HL-60 (cell line): ENCODE results near the gene RAB34.

Experiments used
- DNase-seq, 2 experiments: peaks; one replicate each; pipeline ENCODE4 v3.0.0-alpha.2; 2010 to 2020; ENCODE audit warnings: low read depth in 1 of 2, low spot score in 1 of 2
- H3K27ac ChIP-seq: fragments of 250-450 bp; sonication (Bioruptor Pico); replicated peaks from 2 replicates; pipeline ENCODE4 v1.5.1; 2020; ENCODE audit warnings: mild to moderate bottlenecking, moderate library complexity
- H3K27me3 ChIP-seq: fragments of 250-450 bp; sonication (Bioruptor Pico); 2 replicates; pipeline ENCODE4 v1.5.1; 2021; ENCODE audit warnings: mild to moderate bottlenecking, moderate library complexity; ENCODE audit not compliant: insufficient read depth, poor library complexity, severe bottlenecking
- H3K4me3 ChIP-seq: replicated peaks from 2 replicates; pipeline ENCODE4 v1.5.1; 2011; ENCODE audit warnings: mild to moderate bottlenecking, control low read depth, low read length; ENCODE audit not compliant: insufficient read depth
- GABPA ChIP-seq: IDR thresholded peaks from 2 replicates; pipeline ENCODE4 v1.6.1; 2012; ENCODE audit warnings: low read depth
- POLR2AphosphoS5 ChIP-seq: IDR thresholded peaks from 2 replicates; pipeline ENCODE4 v1.6.1; 2012; ENCODE audit warnings: low read depth
- SPI1 ChIP-seq: IDR thresholded peaks from 2 replicates; pipeline ENCODE4 v1.6.1; 2012; ENCODE audit warnings: low read depth, mild to moderate bottlenecking, borderline replicate concordance
- TF ChIP-seq, protein P1 (sequence below): IDR thresholded peaks from one replicate; pipeline ENCODE4 v1.5.1; 2011; ENCODE audit warnings: low read length, control low read depth, inconsistent platforms; ENCODE audit not compliant: insufficient read depth
- TF ChIP-seq, protein P2 (sequence below): IDR thresholded peaks from 2 replicates; pipeline ENCODE4 v1.6.1; 2012; ENCODE audit warnings: low read depth; ENCODE audit not compliant: insufficient replicate concordance

The RAB34 gene

DNA sequence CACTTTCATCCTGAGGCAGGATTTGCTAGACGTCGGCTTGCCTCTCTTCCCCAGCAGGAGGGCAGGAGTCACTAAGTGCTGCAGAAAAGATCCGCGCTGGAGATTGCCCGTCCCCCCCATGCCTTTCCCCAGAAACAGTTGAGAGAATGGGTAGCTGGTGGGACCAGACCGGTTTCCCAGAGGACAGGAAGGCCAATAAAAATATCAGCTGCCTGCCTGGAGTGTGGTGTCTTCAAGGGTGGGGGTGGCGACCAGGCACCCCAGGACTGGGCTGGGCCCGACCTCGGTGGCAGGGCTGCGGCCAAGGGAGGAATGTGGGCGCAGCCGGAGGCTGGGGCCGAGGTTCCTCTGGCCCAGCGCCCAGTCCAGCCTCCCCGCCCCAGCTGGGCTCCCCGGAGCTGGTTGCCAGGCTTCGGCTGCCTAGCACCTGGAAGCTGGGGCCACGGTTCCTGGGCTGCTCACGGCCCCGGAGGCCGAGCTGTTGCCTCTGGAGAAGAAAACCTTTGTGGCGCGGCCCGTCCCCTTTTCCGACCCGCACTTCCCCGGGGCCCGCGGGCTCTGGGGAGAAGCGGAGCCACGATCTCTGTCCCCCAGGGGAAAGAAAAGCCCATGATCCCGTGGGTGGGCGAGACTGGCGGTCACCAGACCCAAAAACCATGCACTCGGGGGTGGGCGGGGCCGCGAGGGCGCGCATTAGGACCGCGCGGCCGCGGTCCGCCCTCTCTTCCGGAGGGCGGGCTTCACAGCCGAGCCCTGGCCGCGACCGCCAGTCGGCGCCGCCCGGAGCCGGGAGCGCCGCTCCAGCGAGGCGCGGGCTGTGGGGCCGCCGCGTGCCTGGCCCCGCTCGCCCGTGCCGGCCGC, 25.8 kb upstream of the RAB34 start, which contains the start of gene TRAF4:
TSS of gene TRAF4 (plus strand) at position 769 of the 861 bp plus-strand sequence. CDS start 102 bp downstream, outside the sequence.
- TF ChIP-seq, protein P1, sequence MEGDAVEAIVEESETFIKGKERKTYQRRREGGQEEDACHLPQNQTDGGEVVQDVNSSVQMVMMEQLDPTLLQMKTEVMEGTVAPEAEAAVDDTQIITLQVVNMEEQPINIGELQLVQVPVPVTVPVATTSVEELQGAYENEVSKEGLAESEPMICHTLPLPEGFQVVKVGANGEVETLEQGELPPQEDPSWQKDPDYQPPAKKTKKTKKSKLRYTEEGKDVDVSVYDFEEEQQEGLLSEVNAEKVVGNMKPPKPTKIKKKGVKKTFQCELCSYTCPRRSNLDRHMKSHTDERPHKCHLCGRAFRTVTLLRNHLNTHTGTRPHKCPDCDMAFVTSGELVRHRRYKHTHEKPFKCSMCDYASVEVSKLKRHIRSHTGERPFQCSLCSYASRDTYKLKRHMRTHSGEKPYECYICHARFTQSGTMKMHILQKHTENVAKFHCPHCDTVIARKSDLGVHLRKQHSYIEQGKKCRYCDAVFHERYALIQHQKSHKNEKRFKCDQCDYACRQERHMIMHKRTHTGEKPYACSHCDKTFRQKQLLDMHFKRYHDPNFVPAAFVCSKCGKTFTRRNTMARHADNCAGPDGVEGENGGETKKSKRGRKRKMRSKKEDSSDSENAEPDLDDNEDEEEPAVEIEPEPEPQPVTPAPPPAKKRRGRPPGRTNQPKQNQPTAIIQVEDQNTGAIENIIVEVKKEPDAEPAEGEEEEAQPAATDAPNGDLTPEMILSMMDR: no peak
- TF ChIP-seq SPI1 (no peak), POLR2AphosphoS5 (peak; percentile 13; the same call in 1 of the 2 replicates), GABPA (no peak)
- TF ChIP-seq, protein P2, sequence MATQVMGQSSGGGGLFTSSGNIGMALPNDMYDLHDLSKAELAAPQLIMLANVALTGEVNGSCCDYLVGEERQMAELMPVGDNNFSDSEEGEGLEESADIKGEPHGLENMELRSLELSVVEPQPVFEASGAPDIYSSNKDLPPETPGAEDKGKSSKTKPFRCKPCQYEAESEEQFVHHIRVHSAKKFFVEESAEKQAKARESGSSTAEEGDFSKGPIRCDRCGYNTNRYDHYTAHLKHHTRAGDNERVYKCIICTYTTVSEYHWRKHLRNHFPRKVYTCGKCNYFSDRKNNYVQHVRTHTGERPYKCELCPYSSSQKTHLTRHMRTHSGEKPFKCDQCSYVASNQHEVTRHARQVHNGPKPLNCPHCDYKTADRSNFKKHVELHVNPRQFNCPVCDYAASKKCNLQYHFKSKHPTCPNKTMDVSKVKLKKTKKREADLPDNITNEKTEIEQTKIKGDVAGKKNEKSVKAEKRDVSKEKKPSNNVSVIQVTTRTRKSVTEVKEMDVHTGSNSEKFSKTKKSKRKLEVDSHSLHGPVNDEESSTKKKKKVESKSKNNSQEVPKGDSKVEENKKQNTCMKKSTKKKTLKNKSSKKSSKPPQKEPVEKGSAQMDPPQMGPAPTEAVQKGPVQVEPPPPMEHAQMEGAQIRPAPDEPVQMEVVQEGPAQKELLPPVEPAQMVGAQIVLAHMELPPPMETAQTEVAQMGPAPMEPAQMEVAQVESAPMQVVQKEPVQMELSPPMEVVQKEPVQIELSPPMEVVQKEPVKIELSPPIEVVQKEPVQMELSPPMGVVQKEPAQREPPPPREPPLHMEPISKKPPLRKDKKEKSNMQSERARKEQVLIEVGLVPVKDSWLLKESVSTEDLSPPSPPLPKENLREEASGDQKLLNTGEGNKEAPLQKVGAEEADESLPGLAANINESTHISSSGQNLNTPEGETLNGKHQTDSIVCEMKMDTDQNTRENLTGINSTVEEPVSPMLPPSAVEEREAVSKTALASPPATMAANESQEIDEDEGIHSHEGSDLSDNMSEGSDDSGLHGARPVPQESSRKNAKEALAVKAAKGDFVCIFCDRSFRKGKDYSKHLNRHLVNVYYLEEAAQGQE: no peak
- H3K4me3 ChIP-seq: peak within 1 kb of the TSS; percentile 54
- peak within 1 kb of the TSS; percentile 73 for H3K27ac ChIP-seq
- peak; percentile 66 to 73 for DNase-seq
- no peaks in the 10 kb centered on the region for H3K27me3 ChIP-seq

DNA sequence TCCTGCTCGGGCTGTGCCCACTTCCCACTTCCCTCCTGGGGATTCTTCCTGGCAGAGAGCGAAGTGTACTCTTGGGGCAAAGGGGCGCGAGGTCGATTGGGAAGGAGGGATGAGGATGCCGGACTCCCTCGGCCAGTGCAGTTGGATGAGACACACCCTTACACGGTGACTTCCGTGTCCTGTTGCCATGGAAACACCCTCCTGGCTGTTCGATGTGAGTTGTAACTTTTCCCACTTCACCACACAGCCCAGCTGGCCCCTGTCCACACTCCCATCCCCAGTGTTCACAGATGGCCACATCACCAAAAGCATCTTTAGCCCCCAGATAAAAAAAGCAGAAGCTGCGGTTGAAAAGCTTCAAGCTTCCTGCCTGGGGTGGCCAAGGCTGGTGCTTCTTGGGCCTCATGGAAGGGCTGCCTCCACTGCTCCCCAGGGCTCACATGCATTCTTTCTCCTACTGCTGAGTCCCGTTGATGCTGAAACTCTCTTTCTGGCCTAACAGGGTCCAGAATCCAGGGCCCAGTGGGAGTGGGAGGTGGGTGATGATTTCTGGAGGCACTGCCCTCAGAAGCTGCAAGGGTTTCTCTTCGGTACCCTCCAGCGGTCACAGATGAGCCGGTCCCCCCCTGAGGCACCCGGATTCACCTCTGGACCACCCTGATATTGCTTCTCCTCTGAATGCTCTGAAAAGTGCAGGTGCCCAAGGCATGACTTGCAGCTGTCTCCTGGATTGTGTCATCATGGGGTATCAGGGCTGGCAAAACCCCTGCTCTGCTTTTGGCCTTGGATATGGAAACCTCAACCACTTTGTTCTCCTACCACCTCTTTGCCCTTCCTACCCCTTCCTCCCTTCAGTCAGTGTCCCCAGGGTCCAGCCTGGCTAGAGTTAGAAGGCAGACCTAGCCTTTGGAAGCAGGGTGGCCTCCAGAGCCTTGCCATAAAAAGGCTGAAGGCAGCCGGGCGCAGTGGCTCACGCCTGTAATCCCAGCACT, 24.0 kb upstream of the RAB34 start:
- DNase-seq: peak; percentile 91 to 93
- Histone ChIP-seq H3K27me3 (no peaks in the 10 kb centered on the region), H3K4me3 (no peak overlapping the region), H3K27ac (peak overlapping the region; percentile 57)
- peak; percentile 85 for TF ChIP-seq SPI1
- peak; percentile 96 for TF ChIP-seq POLR2AphosphoS5
- TF ChIP-seq, protein P1: no peak
- TF ChIP-seq GABPA: no peak
- TF ChIP-seq, protein P2: no peak

DNA sequence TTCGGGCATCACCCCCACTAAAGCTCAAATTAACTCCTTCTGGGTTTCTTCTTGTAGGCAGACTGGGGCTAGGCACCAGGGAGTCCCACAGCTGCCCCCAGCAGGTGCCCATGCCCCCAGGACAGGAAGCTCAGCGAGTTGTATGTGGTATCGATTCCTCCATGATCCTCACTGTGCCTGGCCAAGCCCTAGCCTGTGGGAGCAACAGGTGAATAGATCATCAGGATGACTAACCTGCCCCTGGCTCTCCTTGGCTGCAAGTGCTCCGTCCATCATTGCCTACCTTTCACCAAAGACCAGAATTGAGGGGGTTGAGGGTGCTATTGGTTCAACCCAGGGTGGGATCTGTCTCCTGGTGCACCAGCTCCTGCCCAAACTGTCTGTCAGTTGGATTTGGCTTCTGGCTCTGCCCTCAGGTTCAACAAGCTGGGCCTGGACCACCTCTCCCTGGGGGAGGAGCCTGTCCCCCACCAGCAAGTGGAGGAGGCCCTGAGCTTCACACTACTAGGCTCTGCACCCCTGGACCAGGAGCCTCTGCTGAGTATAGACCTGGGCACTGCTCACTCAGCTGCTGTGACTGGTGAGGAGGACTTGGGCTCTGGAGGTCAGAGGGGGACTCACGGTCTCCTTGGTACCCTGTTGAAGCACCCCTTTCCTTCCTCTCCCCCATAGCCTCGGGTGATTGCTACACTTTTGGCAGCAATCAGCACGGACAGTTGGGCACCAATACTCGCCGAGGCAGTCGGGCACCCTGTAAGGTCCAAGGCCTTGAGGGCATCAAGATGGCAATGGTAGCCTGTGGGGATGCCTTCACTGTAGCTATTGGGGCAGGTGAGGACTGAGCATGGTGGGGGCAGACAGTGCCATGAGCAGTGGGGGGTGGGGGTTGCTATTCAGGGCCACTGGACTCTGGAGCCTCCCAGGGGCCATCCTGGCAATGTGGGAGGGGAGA, 23.0 kb upstream of the RAB34 start:
- Histone ChIP-seq H3K27me3 (no peaks in the 10 kb centered on the region), H3K4me3 (no peak overlapping the region), H3K27ac (peak overlapping the region; percentile 26)
- DNase-seq: no peak
- TF ChIP-seq, protein P1: no peak
- TF ChIP-seq, protein P2: no peak
- no peak for TF ChIP-seq POLR2AphosphoS5
- no peak for TF ChIP-seq GABPA
- no peak for TF ChIP-seq SPI1
